ENCODE data around the gene SLC48A1.

GRCh38 chr12:47817272-47818006 is 44.4 kb downstream of the SLC48A1 start:
- TF ChIP-seq CTCF (IDR thresholded peaks at IDR 0.05) (peak in 8 of 12 donors; percentile 12 to 44 (median 23)), POLR2A (IDR thresholded peaks at IDR 0.05) (no peak)

Data from heart left ventricle (tissue), 13 donors.